Mammary epithelial cell (primary cell): ENCODE measurements around the gene ZNF717.

Experiments used
- EZH2 ChIP-seq: IDR thresholded peaks from 2 replicates; pipeline ENCODE4 v1.6.1; 2012; ENCODE audit warnings: low read length, inconsistent platforms, borderline replicate concordance
- TF ChIP-seq, protein P1 (sequence below), 2 donors: IDR thresholded peaks in 1 of 2; conservative IDR thresholded peaks in 1 of 2; 2 replicates each; pipeline ENCODE4 v1.5.1; 2011 to 2012; ENCODE audit warnings: inconsistent platforms in 2 of 2, low read length in 2 of 2, mild to moderate bottlenecking in 2 of 2, control low read depth in 1 of 2, low read depth in 1 of 2; ENCODE audit not compliant: insufficient read depth in 1 of 2; ENCODE audit errors: extremely low read depth in 1 of 2

DNA sequence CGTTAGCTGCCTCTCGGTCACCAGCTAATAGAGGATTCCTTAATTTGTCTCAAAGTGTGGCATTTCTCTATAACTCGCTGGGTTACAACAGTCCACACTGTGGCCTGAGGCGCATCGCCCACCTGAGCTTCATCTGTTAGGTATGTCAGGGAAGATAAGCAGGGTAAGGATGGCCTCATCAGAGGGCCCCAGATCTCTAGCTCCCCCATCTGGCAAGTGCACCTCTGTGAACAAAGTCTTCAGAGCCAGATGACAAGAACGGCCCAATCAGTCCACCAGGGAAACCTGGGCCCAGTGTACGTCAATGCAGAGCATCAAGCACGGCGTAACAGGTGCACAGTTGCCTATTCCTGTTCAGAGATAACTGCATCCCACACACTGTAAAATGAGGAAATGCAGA is 98.0 kb downstream of the ZNF717 start:
- TF ChIP-seq EZH2 = no peak
- TF ChIP-seq, protein P1, sequence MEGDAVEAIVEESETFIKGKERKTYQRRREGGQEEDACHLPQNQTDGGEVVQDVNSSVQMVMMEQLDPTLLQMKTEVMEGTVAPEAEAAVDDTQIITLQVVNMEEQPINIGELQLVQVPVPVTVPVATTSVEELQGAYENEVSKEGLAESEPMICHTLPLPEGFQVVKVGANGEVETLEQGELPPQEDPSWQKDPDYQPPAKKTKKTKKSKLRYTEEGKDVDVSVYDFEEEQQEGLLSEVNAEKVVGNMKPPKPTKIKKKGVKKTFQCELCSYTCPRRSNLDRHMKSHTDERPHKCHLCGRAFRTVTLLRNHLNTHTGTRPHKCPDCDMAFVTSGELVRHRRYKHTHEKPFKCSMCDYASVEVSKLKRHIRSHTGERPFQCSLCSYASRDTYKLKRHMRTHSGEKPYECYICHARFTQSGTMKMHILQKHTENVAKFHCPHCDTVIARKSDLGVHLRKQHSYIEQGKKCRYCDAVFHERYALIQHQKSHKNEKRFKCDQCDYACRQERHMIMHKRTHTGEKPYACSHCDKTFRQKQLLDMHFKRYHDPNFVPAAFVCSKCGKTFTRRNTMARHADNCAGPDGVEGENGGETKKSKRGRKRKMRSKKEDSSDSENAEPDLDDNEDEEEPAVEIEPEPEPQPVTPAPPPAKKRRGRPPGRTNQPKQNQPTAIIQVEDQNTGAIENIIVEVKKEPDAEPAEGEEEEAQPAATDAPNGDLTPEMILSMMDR (conservative IDR thresholded peaks at IDR 0.05 in 1 of 2, IDR thresholded peaks at IDR 0.05 in 1 of 2; ENCODE audit: extremely low read depth in 1 of 2, insufficient read depth in 1 of 2, low read depth in 1 of 2, low read length in 2 of 2) = no peak
